H1 (cell line): ENCODE results near the gene POLA2. TPM values are rescaled to one million over a fixed set of nuclear protein-coding genes. Genes with fewer than 3 reads are reported as not detected.
A peak's percentile ranks its signal among the peaks of the same experiment; 100 is the strongest.

Experiments used
- ASH2L ChIP-seq: fragments of 200-600, 300-600 bp; sonication (generic); IDR thresholded peaks from one replicate; pipeline ENCODE4 v1.7.1; 2017; ENCODE audit warnings: low read length
- CHD1 ChIP-seq: IDR thresholded peaks from 2 replicates; pipeline ENCODE4 v1.6.1; 2012; ENCODE audit warnings: low read depth, low read length, improper control_type of control experiment
- POLR2AphosphoS5 ChIP-seq: IDR thresholded peaks from 2 replicates; pipeline ENCODE4 v1.6.1; 2011; ENCODE audit warnings: low read depth, low read length
- SIRT6 ChIP-seq: IDR thresholded peaks from one replicate; pipeline ENCODE4 v1.7.1; 2012; ENCODE audit warnings: low read length, inconsistent platforms
- polyA plus RNA-seq, 7 experiments: library from polyadenylated mRNA; depleted of rRNA in 3 of 7; stranded (reverse) in 5 of 7; unstranded in 2 of 7; fragments of >200 nt in 5 of 7; fragments of 200-250 nt in 2 of 7; gene quantifications; 1 replicate in 5 of 7; 2 replicates in 1 of 7; 4 replicates in 1 of 7; pipeline versions ENCODE4 v1.2.1 to v1.2.3, GENCODE V29; 2011 to 2013; ENCODE audit warnings: missing spikeins in 2 of 7, mixed read lengths in 2 of 7
- total RNA-seq: library from RNA; stranded (reverse); fragmentation: NEBNext Ultra II Directional; extraction: Animal tissue kit (Norgen Biotek cat#: 25700); gene quantifications from 2 replicates; pipeline ENCODE4 v1.2.1, GENCODE V29; 2021
- TF ChIP-seq, protein P1 (sequence below), 3 experiments: IDR thresholded peaks; 1 replicate in 2 of 3; 2 replicates in 1 of 3; pipeline versions ENCODE4 v1.5.1 to v1.6.1; 2011; ENCODE audit warnings: low read length in 3 of 3, mild to moderate bottlenecking in 3 of 3, inconsistent platforms in 2 of 3, low read depth in 1 of 3, moderate library complexity in 1 of 3; ENCODE audit not compliant: insufficient read depth in 1 of 3; ENCODE audit errors: control extremely low read depth in 1 of 3

POLA2 gene
- total and polyA plus RNA-seq, 2 of the 8 experiments (the other 6 are each of a cell fraction or from before 2014, with no cell fraction given), result 31.2 to 55.9 TPM

GRCh38 chr11:65225279-65226102 lies 36.3 kb upstream of the POLA2 start (continued):
- TF ChIP-seq, protein P1, sequence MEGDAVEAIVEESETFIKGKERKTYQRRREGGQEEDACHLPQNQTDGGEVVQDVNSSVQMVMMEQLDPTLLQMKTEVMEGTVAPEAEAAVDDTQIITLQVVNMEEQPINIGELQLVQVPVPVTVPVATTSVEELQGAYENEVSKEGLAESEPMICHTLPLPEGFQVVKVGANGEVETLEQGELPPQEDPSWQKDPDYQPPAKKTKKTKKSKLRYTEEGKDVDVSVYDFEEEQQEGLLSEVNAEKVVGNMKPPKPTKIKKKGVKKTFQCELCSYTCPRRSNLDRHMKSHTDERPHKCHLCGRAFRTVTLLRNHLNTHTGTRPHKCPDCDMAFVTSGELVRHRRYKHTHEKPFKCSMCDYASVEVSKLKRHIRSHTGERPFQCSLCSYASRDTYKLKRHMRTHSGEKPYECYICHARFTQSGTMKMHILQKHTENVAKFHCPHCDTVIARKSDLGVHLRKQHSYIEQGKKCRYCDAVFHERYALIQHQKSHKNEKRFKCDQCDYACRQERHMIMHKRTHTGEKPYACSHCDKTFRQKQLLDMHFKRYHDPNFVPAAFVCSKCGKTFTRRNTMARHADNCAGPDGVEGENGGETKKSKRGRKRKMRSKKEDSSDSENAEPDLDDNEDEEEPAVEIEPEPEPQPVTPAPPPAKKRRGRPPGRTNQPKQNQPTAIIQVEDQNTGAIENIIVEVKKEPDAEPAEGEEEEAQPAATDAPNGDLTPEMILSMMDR (IDR thresholded peaks at IDR 0.05; ENCODE audit: control extremely low read depth in 1 of 3, insufficient read depth in 1 of 3, low read depth in 1 of 3, low read length in 3 of 3), result peak; percentile 46 to 51 (median 49)
- peak; percentile 74 for TF ChIP-seq ASH2L
- 0 out of 2 replicates have a peak, but pooled peaks have one; percentile 25 for TF ChIP-seq CHD1
- no peak for TF ChIP-seq SIRT6
- TF ChIP-seq POLR2AphosphoS5, result 0 out of 2 replicates have a peak, but pooled peaks have one; percentile 11
